GM23248 (cell line): Measurements from ENCODE around the gene NRSN1.

Experiments used
- EZH2 ChIP-seq: fragments of 200-600 bp; sonication (generic); IDR thresholded peaks from 2 replicates; pipeline ENCODE4 v1.6.1; 2018; ENCODE audit warnings: antibody characterized with exemption, mild to moderate bottlenecking; ENCODE audit not compliant: insufficient read depth, poor library complexity, severe bottlenecking
- EZH2phosphoT487 ChIP-seq: fragments of 200-600 bp; sonication (generic); IDR thresholded peaks from 2 replicates; pipeline ENCODE4 v1.6.1; 2018; ENCODE audit warnings: antibody characterized with exemption, moderate library complexity, mild to moderate bottlenecking, low read depth; ENCODE audit not compliant: insufficient read depth

DNA sequence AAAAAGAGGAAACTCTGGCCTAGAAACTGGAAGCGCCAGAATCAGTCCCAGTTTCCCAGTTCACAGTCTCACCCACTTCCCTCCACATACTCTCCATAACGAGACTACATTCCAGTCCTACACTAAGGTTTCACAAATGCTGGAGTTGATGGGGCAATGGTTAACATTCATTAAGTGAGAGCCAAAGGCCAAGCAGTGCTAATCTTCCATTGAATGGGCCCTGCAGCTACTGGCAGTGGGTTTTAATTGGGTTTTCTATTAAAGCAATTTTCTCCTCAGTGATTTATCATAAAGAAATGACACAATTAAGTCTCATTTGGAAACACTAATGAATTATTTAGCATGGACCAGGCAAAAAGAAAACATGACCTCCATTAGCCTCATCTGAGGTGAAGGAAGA, 20.8 kb upstream of the NRSN1 start:
- TF ChIP-seq EZH2 (no peak), EZH2phosphoT487 (no peak)
